NT2/D1 (cell line): ENCODE data around the gene BFSP1.

ENCODE experiments used
- DNase-seq: peaks from one replicate; pipeline ENCODE4 v3.0.0-alpha.2; 2011; ENCODE audit warnings: low read depth, low spot score
- H3K27me3 ChIP-seq: 2 replicates; pipeline ENCODE4 v1.6.0; 2011; ENCODE audit warnings: mild to moderate bottlenecking; ENCODE audit not compliant: insufficient read length, insufficient read depth
- H3K36me3 ChIP-seq: 2 replicates; pipeline ENCODE4 v1.6.1; 2011; ENCODE audit warnings: mild to moderate bottlenecking, low read length, mixed read lengths; ENCODE audit not compliant: insufficient read depth, insufficient read length
- H3K4me1 ChIP-seq: 2 replicates; pipeline ENCODE4 v1.5.1; 2011; ENCODE audit not compliant: insufficient read depth, insufficient read length
- H3K4me3 ChIP-seq: 2 replicates; pipeline ENCODE4 v1.5.1; 2011; ENCODE audit warnings: low read depth; ENCODE audit not compliant: insufficient read length
- H3K9ac ChIP-seq: 2 replicates; pipeline ENCODE4 v1.6.0; 2011; ENCODE audit warnings: low read depth; ENCODE audit not compliant: insufficient read length
- H3K9me3 ChIP-seq: 2 replicates; pipeline ENCODE4 v1.5.1; 2011; ENCODE audit warnings: mild to moderate bottlenecking, low read length; ENCODE audit not compliant: insufficient read depth
- SUZ12 ChIP-seq: IDR thresholded peaks from 2 replicates; pipeline ENCODE4 v1.6.1; 2011; ENCODE audit not compliant: insufficient read length, insufficient read depth; ENCODE audit errors: extremely low read depth
- YY1 ChIP-seq: IDR thresholded peaks from 2 replicates; pipeline ENCODE4 v1.6.1; 2011; ENCODE audit not compliant: insufficient read length, insufficient read depth
- ZNF274 ChIP-seq: IDR thresholded peaks from 2 replicates; pipeline ENCODE4 v1.6.1; 2011; ENCODE audit warnings: mild to moderate bottlenecking, low read depth, low read length

BFSP1 gene

GRCh38 chr20:17468073-17468840 lies 62.9 kb downstream of the BFSP1 start:
- TF ChIP-seq YY1 (no peak), SUZ12 (no peak), ZNF274 (no peak)
- no peak overlapping the region for H3K9ac ChIP-seq
- peaks cover 3% of the 10 kb centered on the region for H3K4me1 ChIP-seq
- DNase-seq: no peak
- H3K36me3 ChIP-seq: no peaks in the 10 kb centered on the region
- H3K9me3 ChIP-seq: no peaks in the 10 kb centered on the region
- H3K4me3 ChIP-seq: no peak overlapping the region
- no peaks in the 10 kb centered on the region for H3K27me3 ChIP-seq

DNA sequence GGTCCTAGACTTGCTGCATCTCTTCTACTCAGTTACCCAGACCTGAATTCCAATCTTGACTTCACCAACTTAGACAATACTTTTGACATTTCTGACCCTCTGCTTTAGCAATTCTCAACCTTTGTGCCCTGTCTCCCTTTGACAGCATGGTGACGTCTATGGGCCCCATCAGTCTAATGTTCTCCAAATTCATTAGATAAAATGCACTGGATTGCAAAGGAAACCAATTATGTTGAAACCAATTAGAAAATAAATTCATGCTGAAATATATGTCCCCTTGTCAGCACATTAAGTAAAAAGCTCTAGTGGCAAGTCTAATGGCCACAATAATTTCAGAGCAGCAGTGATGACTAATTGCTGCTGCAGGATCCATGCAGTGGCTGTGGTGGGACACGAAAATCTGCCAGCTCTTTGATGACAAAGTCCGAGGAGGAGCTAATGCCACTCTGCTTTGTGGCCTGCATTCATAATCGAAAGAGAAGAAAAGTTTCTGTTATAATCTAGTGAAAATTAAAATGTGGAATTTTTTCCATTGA lies 64.0 kb downstream of the BFSP1 start:
- no peak for DNase-seq

GRCh38 chr20:17466641-17467040 lies 64.5 kb downstream of the BFSP1 start:
- TF ChIP-seq YY1: no peak
- no peak for TF ChIP-seq ZNF274
- TF ChIP-seq SUZ12: no peak

More for the DNA sequence above, 64.0 kb downstream of the BFSP1 start:
- Histone ChIP-seq H3K36me3 (no peaks in the 10 kb centered on the region), H3K4me1 (peaks cover 3% of the 10 kb centered on the region), H3K9ac (no peak overlapping the region), H3K27me3 (no peaks in the 10 kb centered on the region), H3K4me3 (no peak overlapping the region), H3K9me3 (no peaks in the 10 kb centered on the region)
- TF ChIP-seq SUZ12 (no peak), ZNF274 (no peak), YY1 (no peak)

GRCh38 chr20:17465236-17465635 lies 65.9 kb downstream of the BFSP1 start:
- Histone ChIP-seq H3K36me3 (no peaks in the 10 kb centered on the region), H3K27me3 (no peaks in the 10 kb centered on the region), H3K9ac (no peak overlapping the region), H3K4me1 (no peaks in the 10 kb centered on the region), H3K4me3 (no peak overlapping the region), H3K9me3 (no peaks in the 10 kb centered on the region)
- TF ChIP-seq YY1: no peak
- TF ChIP-seq ZNF274: no peak
- no peak for TF ChIP-seq SUZ12
- no peak for DNase-seq

More at GRCh38 chr20:17466641-17467040, 64.5 kb downstream of the BFSP1 start:
- Histone ChIP-seq H3K36me3 (no peaks in the 10 kb centered on the region), H3K4me3 (no peak overlapping the region), H3K27me3 (no peaks in the 10 kb centered on the region), H3K9ac (no peak overlapping the region), H3K9me3 (no peaks in the 10 kb centered on the region), H3K4me1 (peaks cover 2% of the 10 kb centered on the region)
- no peak for DNase-seq

- H3K9ac ChIP-seq: no peak overlapping the region
- H3K4me3 ChIP-seq: no peak overlapping the region
- DNase-seq: no peak
- TF ChIP-seq SUZ12 (no peak), ZNF274 (no peak), YY1 (no peak)
- H3K36me3 ChIP-seq: no peaks in the 10 kb centered on the region
- no peaks in the 10 kb centered on the region for H3K4me1 ChIP-seq
- H3K27me3 ChIP-seq: no peaks in the 10 kb centered on the region
- no peaks in the 10 kb centered on the region for H3K9me3 ChIP-seq
These were observed 67.5 kb downstream of the BFSP1 start for GRCh38 chr20:17463711-17464110.

- Histone ChIP-seq H3K4me3 (no peak overlapping the region), H3K4me1 (no peaks in the 10 kb centered on the region), H3K9ac (no peak overlapping the region), H3K27me3 (no peaks in the 10 kb centered on the region), H3K36me3 (no peaks in the 10 kb centered on the region), H3K9me3 (no peaks in the 10 kb centered on the region)
- no peak for DNase-seq
- no peak for TF ChIP-seq YY1
- no peak for TF ChIP-seq SUZ12
- TF ChIP-seq ZNF274: no peak
These were observed 69.2 kb downstream of the BFSP1 start for GRCh38 chr20:17461941-17462340.

DNA sequence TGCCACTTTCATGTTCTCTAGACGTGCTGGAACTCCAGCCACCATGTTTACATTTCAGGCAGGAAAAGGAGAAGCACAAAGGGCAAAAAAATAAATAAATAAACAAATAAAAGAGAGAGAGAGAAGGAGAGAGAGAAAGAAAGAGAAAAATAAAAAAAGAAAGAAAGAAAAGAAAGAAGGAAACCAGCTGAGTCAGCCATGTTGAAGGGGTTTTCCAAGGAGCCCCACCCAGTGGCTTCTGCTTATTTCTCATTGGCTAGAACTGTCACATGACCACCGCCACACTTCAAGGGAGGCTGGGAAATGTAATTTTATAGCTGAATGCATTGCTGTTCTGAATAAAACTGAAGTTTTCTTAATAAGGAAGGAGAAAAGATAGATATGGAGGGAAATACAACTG lies 71.1 kb downstream of the BFSP1 start:
- TF ChIP-seq ZNF274 (no peak), YY1 (no peak), SUZ12 (no peak)

More for the DNA sequence above, 71.1 kb downstream of the BFSP1 start:
- H3K4me3 ChIP-seq: no peak overlapping the region
- no peak for DNase-seq
- no peaks in the 10 kb centered on the region for H3K36me3 ChIP-seq
- no peaks in the 10 kb centered on the region for H3K27me3 ChIP-seq
- no peaks in the 10 kb centered on the region for H3K4me1 ChIP-seq
- H3K9ac ChIP-seq: no peak overlapping the region
- H3K9me3 ChIP-seq: no peaks in the 10 kb centered on the region
